K562 (cell line): Measurements from ENCODE around the gene TNNT2. TPM values are rescaled to one million over a fixed set of nuclear protein-coding genes. Genes with fewer than 3 reads are reported as not detected.
A peak's percentile ranks its signal among the peaks of the same experiment; 100 is the strongest.

Source experiments
- BRD4 ChIP-seq: fragments of 200-600 bp; sonication (generic); IDR thresholded peaks from 2 replicates; pipeline ENCODE4 v1.6.1; 2017; ENCODE audit warnings: inconsistent platforms
- DACH1 ChIP-seq: fragments of 450-650 bp; IDR thresholded peaks from 2 replicates; pipeline ENCODE4 v1.6.1; 2018; ENCODE audit not compliant: partially characterized antibody
- ELF2 ChIP-seq: fragments of 250-450 bp; sonication (Bioruptor Pico); IDR thresholded peaks from 2 replicates; pipeline ENCODE4 v1.5.0; 2021; ENCODE audit warnings: mild to moderate bottlenecking
- EWSR1 ChIP-seq: fragments of 450-650 bp; IDR thresholded peaks from 2 replicates; pipeline ENCODE4 v1.6.1; 2018; ENCODE audit warnings: borderline replicate concordance, mild to moderate bottlenecking, low read depth, moderate library complexity; ENCODE audit not compliant: partially characterized antibody
- FOXP1 ChIP-seq: sonication (generic); formaldehyde crosslinking; IDR thresholded peaks from 2 replicates; pipeline ENCODE4 v1.8.0; 2022; ENCODE audit warnings: mild to moderate bottlenecking, missing genetic modification reagents
- HDAC8 ChIP-seq: fragments of 450-650 bp; IDR thresholded peaks from 2 replicates; pipeline ENCODE4 v1.6.1; 2016; ENCODE audit warnings: mild to moderate bottlenecking, missing genetic modification characterization, moderate library complexity, missing compliant biosample characterization
- NEUROD1 ChIP-seq: fragments of 150-350 bp; IDR thresholded peaks from 2 replicates; pipeline ENCODE4 v1.6.1; 2014; ENCODE audit warnings: borderline replicate concordance, low read length, low read depth; ENCODE audit not compliant: partially characterized antibody
- NFE2 ChIP-seq: IDR thresholded peaks from 2 replicates; pipeline ENCODE4 v1.6.1; 2014; ENCODE audit warnings: antibody characterized with exemption, low read depth
- NR1H2 ChIP-seq: sonication (generic); formaldehyde crosslinking; IDR thresholded peaks from 2 replicates; pipeline ENCODE4 v1.4.0; 2020; ENCODE audit warnings: mild to moderate bottlenecking, missing genetic modification reagents
- PHF21A ChIP-seq: fragments of 450-650 bp; IDR thresholded peaks from 2 replicates; pipeline ENCODE4 v1.6.1; 2017; ENCODE audit warnings: low read depth, borderline replicate concordance
- PTBP1 ChIP-seq: fragments of 200-400 bp; formaldehyde crosslinking; IDR thresholded peaks from 2 replicates; pipeline ENCODE4 v1.6.1; 2017; ENCODE audit warnings: low read depth, low read length
- RBM34 ChIP-seq: fragments of 200-400 bp; formaldehyde crosslinking; IDR thresholded peaks from 2 replicates; pipeline ENCODE4 v1.6.1; 2018; ENCODE audit warnings: low read length, borderline replicate concordance; ENCODE audit not compliant: insufficient read depth
- SIN3B ChIP-seq: fragments of 450-650 bp; IDR thresholded peaks from 2 replicates; pipeline ENCODE4 v1.6.1; 2017; ENCODE audit warnings: low read depth, mild to moderate bottlenecking, moderate library complexity
- SP2 ChIP-seq: IDR thresholded peaks from 2 replicates; pipeline ENCODE4 v1.6.1; 2011; ENCODE audit warnings: mild to moderate bottlenecking, low read depth, low read length, moderate library complexity; ENCODE audit not compliant: poor library complexity, severe bottlenecking; ENCODE audit errors: extremely low read depth
- ZBTB17 ChIP-seq: fragments of 450-650 bp; formaldehyde crosslinking; IDR thresholded peaks from 2 replicates; pipeline ENCODE4 v1.4.0; 2020; ENCODE audit warnings: mild to moderate bottlenecking
- ZC3H8 ChIP-seq: fragments of 450-650 bp; IDR thresholded peaks from 2 replicates; pipeline ENCODE4 v1.6.1; 2017
- ZNF583 ChIP-seq: fragments of 250-450 bp; sonication (Bioruptor Pico); IDR thresholded peaks from 2 replicates; pipeline ENCODE4 v1.4.0; 2020
- ZNF740 ChIP-seq, 3 experiments: fragments of 200-800 bp in 1 of 3; sonication (Bioruptor generic) in 1 of 3; sonication (generic) in 1 of 3; formaldehyde crosslinking in 1 of 3; IDR thresholded peaks; 2 replicates each; pipeline versions ENCODE4 v1.6.1 to v1.8.0; 2016 to 2022; ENCODE audit warnings: mild to moderate bottlenecking in 2 of 3, missing compliant biosample characterization in 2 of 3, missing genetic modification characterization in 2 of 3, missing genetic modification reagents in 1 of 3
- ZNF76 ChIP-seq: fragments of 250-450 bp; sonication (Bioruptor Pico); IDR thresholded peaks from 2 replicates; pipeline ENCODE4 v1.4.0; 2020; ENCODE audit warnings: mild to moderate bottlenecking, moderate library complexity, borderline replicate concordance
- polyA plus RNA-seq, 8 experiments: library from polyadenylated mRNA; depleted of rRNA in 4 of 8; stranded (reverse) in 5 of 8; unstranded in 3 of 8; fragments of >200 nt; fragmentation: Nextera tagmentation in 2 of 8; fragmentation: Illumina TruSeq in 1 of 8; extraction: Ambion mirVana in 2 of 8; extraction: Trizol in 1 of 8; gene quantifications; 2 replicates each; pipeline versions ENCODE4 v1.2.1 to v1.2.3, GENCODE V29; 2011 to 2014; ENCODE audit warnings: inconsistent platforms in 1 of 8, missing spikeins in 1 of 8
- total RNA-seq, 7 experiments: library from RNA; depleted of rRNA in 6 of 7; stranded (reverse); fragments of >200 nt in 6 of 7; fragmentation: Illumina TruSeq in 2 of 7; extraction: Trizol in 2 of 7; gene quantifications; 2 replicates each; pipeline versions ENCODE4 v1.2.1 to v1.2.3, GENCODE V29; 2011 to 2021; ENCODE audit warnings: low replicate concordance in 1 of 7
- TF ChIP-seq, protein P1 (sequence below), 2 experiments: IDR thresholded peaks; 2 replicates each; pipeline ENCODE4 v1.6.1; 2012; ENCODE audit warnings: improper control_type of control experiment in 2 of 2, low read depth in 2 of 2, low read length in 2 of 2, borderline replicate concordance in 1 of 2
- TF ChIP-seq, protein P2 (sequence below), 2 experiments: fragments of 200-800 bp in 1 of 2; sonication (Bioruptor generic) in 1 of 2; sonication (generic) in 1 of 2; formaldehyde crosslinking in 1 of 2; IDR thresholded peaks in 1 of 2; conservative IDR thresholded peaks in 1 of 2; 2 replicates each; pipeline versions ENCODE4 v1.5.0 to v1.6.1; 2016 to 2020; ENCODE audit warnings: missing compliant biosample characterization in 1 of 2, missing genetic modification characterization in 1 of 2, missing genetic modification reagents in 1 of 2
- TF ChIP-seq, protein P3 (sequence below): fragments of 150-350 bp; conservative IDR thresholded peaks from 2 replicates; pipeline ENCODE4 v1.6.1; 2014; ENCODE audit warnings: low read length

The TNNT2 gene
- total and polyA plus RNA-seq, 9 of the 15 experiments (the other 6 are each of a cell fraction or from before 2014, with no cell fraction given), result not detected

DNA sequence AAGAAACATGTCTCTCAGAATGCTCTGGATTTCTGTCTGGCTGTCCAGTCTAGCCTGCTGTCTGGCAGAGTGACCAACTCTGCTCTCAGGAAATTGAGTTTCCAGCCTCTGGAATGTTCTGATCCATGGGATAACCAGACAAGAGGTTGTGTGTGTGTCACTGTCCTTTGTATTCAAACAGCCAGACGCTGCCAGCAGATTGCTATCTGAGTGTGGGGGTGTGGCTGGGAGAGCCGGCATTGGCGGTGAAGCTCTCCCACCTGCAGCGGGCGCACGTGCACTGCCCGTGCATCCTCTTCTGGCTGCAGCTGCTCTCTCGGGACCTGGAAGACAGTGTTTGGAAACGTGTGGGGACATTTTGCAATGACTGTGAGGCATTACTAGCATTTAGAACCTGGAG lies 68.1 kb downstream of the TNNT2 start (continued):
- TF ChIP-seq, protein P1, sequence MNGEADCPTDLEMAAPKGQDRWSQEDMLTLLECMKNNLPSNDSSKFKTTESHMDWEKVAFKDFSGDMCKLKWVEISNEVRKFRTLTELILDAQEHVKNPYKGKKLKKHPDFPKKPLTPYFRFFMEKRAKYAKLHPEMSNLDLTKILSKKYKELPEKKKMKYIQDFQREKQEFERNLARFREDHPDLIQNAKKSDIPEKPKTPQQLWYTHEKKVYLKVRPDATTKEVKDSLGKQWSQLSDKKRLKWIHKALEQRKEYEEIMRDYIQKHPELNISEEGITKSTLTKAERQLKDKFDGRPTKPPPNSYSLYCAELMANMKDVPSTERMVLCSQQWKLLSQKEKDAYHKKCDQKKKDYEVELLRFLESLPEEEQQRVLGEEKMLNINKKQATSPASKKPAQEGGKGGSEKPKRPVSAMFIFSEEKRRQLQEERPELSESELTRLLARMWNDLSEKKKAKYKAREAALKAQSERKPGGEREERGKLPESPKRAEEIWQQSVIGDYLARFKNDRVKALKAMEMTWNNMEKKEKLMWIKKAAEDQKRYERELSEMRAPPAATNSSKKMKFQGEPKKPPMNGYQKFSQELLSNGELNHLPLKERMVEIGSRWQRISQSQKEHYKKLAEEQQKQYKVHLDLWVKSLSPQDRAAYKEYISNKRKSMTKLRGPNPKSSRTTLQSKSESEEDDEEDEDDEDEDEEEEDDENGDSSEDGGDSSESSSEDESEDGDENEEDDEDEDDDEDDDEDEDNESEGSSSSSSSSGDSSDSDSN (IDR thresholded peaks at IDR 0.05; ENCODE audit: borderline replicate concordance in 1 of 2, low read depth in 2 of 2, low read length in 2 of 2), result no peak
- TF ChIP-seq DACH1, result no peak
- TF ChIP-seq RBM34, result no peak
- TF ChIP-seq HDAC8 (tag), result no peak
- TF ChIP-seq ZNF740 (CRISPR knock-in tag; IDR thresholded peaks at IDR 0.05), result peak; percentile 77
- TF ChIP-seq ZNF740 (tag; IDR thresholded peaks at IDR 0.05), result 0 out of 4 replicates have a peak, but pooled peaks of 1 of the 2 experiments have one; percentile 51
- no peak for TF ChIP-seq NEUROD1
- no peak for TF ChIP-seq NR1H2
- TF ChIP-seq FOXP1 (CRISPR knock-in tag), result no peak
- no peak for TF ChIP-seq ZNF583 (CRISPR knock-in tag)
- TF ChIP-seq BRD4, result no peak
- no peak for TF ChIP-seq ZC3H8
- TF ChIP-seq ZBTB17 (CRISPR knock-in tag), result no peak
- no peak for TF ChIP-seq SP2
- no peak for TF ChIP-seq PTBP1
- no peak for TF ChIP-seq PHF21A
- TF ChIP-seq SIN3B, result no peak
- no peak for TF ChIP-seq ELF2
- TF ChIP-seq ZNF76, result no peak
- TF ChIP-seq EWSR1, result no peak
- TF ChIP-seq NFE2, result no peak
- TF ChIP-seq, protein P2, sequence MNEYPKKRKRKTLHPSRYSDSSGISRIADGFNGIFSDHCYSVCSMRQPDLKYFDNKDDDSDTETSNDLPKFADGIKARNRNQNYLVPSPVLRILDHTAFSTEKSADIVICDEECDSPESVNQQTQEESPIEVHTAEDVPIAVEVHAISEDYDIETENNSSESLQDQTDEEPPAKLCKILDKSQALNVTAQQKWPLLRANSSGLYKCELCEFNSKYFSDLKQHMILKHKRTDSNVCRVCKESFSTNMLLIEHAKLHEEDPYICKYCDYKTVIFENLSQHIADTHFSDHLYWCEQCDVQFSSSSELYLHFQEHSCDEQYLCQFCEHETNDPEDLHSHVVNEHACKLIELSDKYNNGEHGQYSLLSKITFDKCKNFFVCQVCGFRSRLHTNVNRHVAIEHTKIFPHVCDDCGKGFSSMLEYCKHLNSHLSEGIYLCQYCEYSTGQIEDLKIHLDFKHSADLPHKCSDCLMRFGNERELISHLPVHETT (CRISPR knock-in tag; conservative IDR thresholded peaks at IDR 0.05 in 1 of 2, IDR thresholded peaks at IDR 0.05 in 1 of 2), result no peak
- TF ChIP-seq, protein P3, sequence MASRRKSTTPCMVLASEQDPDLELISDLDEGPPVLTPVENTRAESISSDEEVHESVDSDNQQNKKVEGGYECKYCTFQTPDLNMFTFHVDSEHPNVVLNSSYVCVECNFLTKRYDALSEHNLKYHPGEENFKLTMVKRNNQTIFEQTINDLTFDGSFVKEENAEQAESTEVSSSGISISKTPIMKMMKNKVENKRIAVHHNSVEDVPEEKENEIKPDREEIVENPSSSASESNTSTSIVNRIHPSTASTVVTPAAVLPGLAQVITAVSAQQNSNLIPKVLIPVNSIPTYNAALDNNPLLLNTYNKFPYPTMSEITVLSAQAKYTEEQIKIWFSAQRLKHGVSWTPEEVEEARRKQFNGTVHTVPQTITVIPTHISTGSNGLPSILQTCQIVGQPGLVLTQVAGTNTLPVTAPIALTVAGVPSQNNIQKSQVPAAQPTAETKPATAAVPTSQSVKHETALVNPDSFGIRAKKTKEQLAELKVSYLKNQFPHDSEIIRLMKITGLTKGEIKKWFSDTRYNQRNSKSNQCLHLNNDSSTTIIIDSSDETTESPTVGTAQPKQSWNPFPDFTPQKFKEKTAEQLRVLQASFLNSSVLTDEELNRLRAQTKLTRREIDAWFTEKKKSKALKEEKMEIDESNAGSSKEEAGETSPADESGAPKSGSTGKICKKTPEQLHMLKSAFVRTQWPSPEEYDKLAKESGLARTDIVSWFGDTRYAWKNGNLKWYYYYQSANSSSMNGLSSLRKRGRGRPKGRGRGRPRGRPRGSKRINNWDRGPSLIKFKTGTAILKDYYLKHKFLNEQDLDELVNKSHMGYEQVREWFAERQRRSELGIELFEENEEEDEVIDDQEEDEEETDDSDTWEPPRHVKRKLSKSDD, result no peak
